ENCODE results near the gene SNRNP35.
"Not testable (repeated sequence)": the region's sequence is repeated elsewhere in the genome, so short reads cannot be mapped to it uniquely, and the experiment has no call there.

The SNRNP35 gene, protein sequence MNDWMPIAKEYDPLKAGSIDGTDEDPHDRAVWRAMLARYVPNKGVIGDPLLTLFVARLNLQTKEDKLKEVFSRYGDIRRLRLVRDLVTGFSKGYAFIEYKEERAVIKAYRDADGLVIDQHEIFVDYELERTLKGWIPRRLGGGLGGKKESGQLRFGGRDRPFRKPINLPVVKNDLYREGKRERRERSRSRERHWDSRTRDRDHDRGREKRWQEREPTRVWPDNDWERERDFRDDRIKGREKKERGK

GRCh38 chr12:123457980-123458779, at the start of gene SNRNP35:
Gene SNRNP35 (plus strand): TSS chr12:123458139. CDS start chr12:123465541, 7,402 bp downstream.
- Mint-ChIP-seq H3K4me1 (peaks cover 7% of the 10 kb centered on the region), H3K27me3 (ENCODE audit: low read depth) (no peaks in the 10 kb centered on the region), H3K27ac (peak within 1 kb of the TSS; percentile 100), H3K4me3 (peak within 1 kb of the TSS; percentile 97 to 98 (median 97)), H3K36me3 (ENCODE audit: low read depth) (peaks cover 16% of the 10 kb centered on the region), H3K9me3 (no peaks in the 10 kb centered on the region)
- TF ChIP-seq, protein P1, sequence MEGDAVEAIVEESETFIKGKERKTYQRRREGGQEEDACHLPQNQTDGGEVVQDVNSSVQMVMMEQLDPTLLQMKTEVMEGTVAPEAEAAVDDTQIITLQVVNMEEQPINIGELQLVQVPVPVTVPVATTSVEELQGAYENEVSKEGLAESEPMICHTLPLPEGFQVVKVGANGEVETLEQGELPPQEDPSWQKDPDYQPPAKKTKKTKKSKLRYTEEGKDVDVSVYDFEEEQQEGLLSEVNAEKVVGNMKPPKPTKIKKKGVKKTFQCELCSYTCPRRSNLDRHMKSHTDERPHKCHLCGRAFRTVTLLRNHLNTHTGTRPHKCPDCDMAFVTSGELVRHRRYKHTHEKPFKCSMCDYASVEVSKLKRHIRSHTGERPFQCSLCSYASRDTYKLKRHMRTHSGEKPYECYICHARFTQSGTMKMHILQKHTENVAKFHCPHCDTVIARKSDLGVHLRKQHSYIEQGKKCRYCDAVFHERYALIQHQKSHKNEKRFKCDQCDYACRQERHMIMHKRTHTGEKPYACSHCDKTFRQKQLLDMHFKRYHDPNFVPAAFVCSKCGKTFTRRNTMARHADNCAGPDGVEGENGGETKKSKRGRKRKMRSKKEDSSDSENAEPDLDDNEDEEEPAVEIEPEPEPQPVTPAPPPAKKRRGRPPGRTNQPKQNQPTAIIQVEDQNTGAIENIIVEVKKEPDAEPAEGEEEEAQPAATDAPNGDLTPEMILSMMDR (IDR thresholded peaks at IDR 0.05; ENCODE audit: unreplicated experiment in 3 of 3), result no peak

- not testable (repeated sequence) for H3K9me3 Mint-ChIP-seq; H3K4me1 Mint-ChIP-seq; H3K27me3 Mint-ChIP-seq (ENCODE audit: low read depth); H3K4me3 Mint-ChIP-seq; H3K27ac Mint-ChIP-seq
- peaks cover 32% of the 10 kb centered on the region for H3K36me3 Mint-ChIP-seq (ENCODE audit: low read depth)
Observed at GRCh38 chr12:123408619-123409018, 49.3 kb upstream of the SNRNP35 start.

GRCh38 chr12:123409284-123410040, 48.5 kb upstream of the SNRNP35 start:
- H3K4me1 Mint-ChIP-seq; H3K27me3 Mint-ChIP-seq (ENCODE audit: low read depth); H3K27ac Mint-ChIP-seq; H3K4me3 Mint-ChIP-seq; H3K9me3 Mint-ChIP-seq: not testable (repeated sequence)
- peaks cover 24% of the 10 kb centered on the region for H3K36me3 Mint-ChIP-seq (ENCODE audit: low read depth)

DNA sequence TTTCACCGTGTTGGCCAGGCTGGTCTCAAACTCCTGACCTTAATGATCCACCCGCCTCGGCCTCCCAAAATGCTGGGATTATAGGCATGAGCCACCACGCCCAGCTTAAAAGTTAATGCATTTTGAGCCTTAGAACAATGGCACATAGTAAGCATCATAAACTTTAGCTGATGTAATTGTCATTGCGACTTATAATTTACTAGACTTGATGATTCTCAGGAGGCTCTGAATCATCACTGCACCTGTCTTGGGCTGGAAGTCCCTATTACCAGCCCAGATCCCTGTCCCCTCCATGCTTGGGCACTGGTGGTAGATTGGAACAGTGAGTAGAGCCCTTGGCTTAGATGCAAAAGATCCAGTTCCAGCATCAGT, 47.9 kb upstream of the SNRNP35 start:
- Mint-ChIP-seq H3K27me3 (ENCODE audit: low read depth) (no peaks in the 10 kb centered on the region), H3K27ac (no peak overlapping the region), H3K36me3 (ENCODE audit: low read depth) (peaks cover 21% of the 10 kb centered on the region), H3K4me3 (no peak overlapping the region), H3K9me3 (no peaks in the 10 kb centered on the region), H3K4me1 (peaks cover 2% of the 10 kb centered on the region)
- TF ChIP-seq, protein P1 (IDR thresholded peaks at IDR 0.05; ENCODE audit: unreplicated experiment in 3 of 3), result no peak

- Mint-ChIP-seq H3K4me1 (no peaks in the 10 kb centered on the region), H3K9me3 (no peaks in the 10 kb centered on the region), H3K27me3 (ENCODE audit: low read depth) (no peaks in the 10 kb centered on the region), H3K27ac (no peak overlapping the region), H3K4me3 (no peak overlapping the region), H3K36me3 (ENCODE audit: low read depth) (peaks cover 11% of the 10 kb centered on the region)
- TF ChIP-seq, protein P1 (IDR thresholded peaks at IDR 0.05; ENCODE audit: unreplicated experiment in 3 of 3), result no peak
Observed at GRCh38 chr12:123421314-123421713, 36.6 kb upstream of the SNRNP35 start.

GRCh38 chr12:123427036-123427769, 30.7 kb upstream of the SNRNP35 start:
- Mint-ChIP-seq H3K4me3 (no peak overlapping the region), H3K4me1 (no peaks in the 10 kb centered on the region)
- TF ChIP-seq, protein P1 (IDR thresholded peaks at IDR 0.05; ENCODE audit: unreplicated experiment in 3 of 3), result no peak

More at GRCh38 chr12:123427036-123427769, 30.7 kb upstream of the SNRNP35 start:
- H3K27ac Mint-ChIP-seq, result no peak overlapping the region
- H3K9me3 Mint-ChIP-seq, result no peaks in the 10 kb centered on the region
- no peaks in the 10 kb centered on the region for H3K27me3 Mint-ChIP-seq (ENCODE audit: low read depth)
- H3K36me3 Mint-ChIP-seq (ENCODE audit: low read depth), result peaks cover 22% of the 10 kb centered on the region
